ENCODE data around the gene SEMA6D.

Gene SEMA6D, protein sequence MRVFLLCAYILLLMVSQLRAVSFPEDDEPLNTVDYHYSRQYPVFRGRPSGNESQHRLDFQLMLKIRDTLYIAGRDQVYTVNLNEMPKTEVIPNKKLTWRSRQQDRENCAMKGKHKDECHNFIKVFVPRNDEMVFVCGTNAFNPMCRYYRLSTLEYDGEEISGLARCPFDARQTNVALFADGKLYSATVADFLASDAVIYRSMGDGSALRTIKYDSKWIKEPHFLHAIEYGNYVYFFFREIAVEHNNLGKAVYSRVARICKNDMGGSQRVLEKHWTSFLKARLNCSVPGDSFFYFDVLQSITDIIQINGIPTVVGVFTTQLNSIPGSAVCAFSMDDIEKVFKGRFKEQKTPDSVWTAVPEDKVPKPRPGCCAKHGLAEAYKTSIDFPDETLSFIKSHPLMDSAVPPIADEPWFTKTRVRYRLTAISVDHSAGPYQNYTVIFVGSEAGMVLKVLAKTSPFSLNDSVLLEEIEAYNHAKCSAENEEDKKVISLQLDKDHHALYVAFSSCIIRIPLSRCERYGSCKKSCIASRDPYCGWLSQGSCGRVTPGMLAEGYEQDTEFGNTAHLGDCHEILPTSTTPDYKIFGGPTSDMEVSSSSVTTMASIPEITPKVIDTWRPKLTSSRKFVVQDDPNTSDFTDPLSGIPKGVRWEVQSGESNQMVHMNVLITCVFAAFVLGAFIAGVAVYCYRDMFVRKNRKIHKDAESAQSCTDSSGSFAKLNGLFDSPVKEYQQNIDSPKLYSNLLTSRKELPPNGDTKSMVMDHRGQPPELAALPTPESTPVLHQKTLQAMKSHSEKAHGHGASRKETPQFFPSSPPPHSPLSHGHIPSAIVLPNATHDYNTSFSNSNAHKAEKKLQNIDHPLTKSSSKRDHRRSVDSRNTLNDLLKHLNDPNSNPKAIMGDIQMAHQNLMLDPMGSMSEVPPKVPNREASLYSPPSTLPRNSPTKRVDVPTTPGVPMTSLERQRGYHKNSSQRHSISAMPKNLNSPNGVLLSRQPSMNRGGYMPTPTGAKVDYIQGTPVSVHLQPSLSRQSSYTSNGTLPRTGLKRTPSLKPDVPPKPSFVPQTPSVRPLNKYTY

GRCh38 chr15:47717036-47717612 is at the start of gene SEMA6D:
TSS of gene SEMA6D (plus strand) at chr15:47717505. CDS start at chr15:47759799, 42,294 bp downstream.
- DNase-seq = no peak

DNA sequence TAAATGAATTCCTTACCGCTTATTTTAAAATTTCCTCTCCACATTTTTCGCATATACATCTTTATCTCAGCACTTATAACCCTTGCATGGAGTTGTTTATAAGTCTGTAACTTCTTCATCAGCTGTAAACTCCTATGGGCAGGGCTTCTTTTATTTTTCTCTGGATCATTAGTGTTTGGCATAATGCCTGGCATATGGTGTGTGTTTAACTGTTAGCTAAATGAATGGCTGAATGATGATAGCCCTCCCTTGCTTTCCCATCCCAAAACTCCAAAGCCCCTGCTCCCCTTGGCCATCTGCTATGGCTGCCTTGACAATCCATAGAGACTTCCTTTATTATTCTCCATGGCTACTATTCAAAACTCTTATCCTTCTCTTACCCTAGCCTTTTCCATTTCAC is 48.1 kb upstream of the SEMA6D start:
- DNase-seq = no peak

DNA sequence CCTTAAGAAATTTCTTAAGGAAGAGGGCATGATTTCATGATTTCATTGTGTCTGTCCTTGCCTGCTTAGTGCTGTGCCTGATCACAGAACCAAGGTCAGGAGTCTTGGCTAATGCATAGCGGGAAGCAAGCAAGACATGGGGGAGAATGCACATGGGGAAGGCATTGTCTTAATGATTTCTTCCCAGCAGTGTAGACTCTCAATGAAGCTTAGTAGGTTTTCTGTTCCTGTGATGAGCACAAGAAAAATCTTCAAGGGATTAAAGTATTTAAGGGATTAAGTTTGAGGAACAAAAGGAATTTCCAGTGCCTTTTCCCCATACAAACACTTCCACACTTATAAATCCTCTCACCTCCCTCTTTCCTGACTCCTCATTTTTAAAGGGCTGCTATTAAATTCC is 46.9 kb upstream of the SEMA6D start:
- DNase-seq = no peak

- no peak for DNase-seq
Measured at GRCh38 chr15:47673232-47673761, 44.0 kb upstream of the SEMA6D start.

DNA sequence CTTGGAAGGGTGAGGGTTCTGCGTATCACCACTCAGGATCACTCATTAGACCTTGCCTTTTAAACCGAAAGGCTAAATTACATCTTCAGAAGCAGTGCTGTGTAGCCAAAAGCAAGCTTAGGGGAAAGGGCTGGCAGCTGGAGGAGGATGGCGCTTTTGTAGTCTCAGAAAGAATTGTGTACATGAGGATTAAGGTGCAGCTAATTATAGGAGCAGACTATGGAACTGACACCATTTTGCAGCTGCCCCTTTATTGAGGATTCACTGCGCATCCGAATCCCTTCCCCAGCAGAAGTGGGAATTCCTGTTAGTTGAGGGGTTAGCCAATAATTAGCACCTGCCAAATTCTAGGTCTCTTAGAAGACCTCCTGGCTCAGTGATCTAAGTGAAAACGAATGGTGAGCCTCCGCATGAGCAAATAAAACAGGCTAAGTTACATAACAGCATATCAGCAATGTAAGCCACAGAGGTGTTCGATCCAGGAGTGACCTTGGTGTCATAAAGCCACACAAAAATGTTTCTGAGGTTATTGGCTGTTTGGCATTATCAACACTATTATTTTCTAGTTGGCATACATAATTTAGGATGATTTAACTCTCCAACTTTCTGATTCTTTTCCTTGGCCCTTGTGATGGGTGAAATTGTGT is 42.6 kb upstream of the SEMA6D start:
- no peak for DNase-seq

DNA sequence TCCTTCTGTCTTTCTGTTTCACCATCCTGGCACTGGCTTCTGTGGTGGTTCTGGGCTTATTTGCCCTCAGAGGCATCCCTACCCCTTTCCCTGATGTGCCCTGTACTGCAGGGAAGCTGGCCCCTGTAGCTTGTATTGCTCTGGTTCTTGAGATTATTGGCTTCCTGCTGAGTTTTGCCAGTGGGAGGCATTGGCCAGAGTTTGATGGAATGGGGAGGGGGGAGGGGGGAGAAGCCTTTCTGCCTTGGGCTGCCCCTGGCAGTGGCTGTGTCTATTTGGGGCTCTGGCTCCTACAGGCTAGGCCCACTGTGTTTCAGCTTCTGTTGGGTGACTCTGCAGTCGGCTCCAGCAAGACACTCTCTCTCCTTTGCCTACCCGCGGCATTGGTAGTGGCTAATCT is 41.6 kb upstream of the SEMA6D start:
- no peak for DNase-seq

- DNase-seq = no peak
Measured at GRCh38 chr15:47678040-47678439, 39.3 kb upstream of the SEMA6D start.

- no peak for DNase-seq
Measured at GRCh38 chr15:47682661-47683060, 34.6 kb upstream of the SEMA6D start.

GRCh38 chr15:47685141-47685870 is 32.0 kb upstream of the SEMA6D start:
- DNase-seq = no peak

GRCh38 chr15:47688573-47689086 is 28.7 kb upstream of the SEMA6D start:
- no peak for DNase-seq

GRCh38 chr15:47689660-47690059 is 27.6 kb upstream of the SEMA6D start:
- DNase-seq = no peak

DNA sequence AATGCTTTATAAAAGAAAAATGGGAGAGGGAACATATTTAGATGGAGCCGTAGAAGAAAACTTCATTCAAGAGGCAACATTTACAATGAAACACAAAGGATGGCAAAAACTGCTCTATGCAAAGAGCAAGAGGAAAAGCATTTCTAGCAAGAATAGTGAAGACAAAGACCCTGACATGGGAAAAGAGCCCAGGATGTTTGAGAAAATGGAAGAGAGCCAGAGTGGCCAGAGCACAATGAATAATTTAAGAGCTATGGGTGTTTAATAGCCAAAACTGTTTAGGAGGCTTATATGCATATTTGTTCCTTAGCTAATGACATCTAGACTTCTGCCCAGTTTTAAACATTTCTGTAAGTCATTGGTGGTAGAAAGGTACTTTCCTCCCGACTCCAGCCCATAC is 25.4 kb upstream of the SEMA6D start:
- no peak for DNase-seq

DNA sequence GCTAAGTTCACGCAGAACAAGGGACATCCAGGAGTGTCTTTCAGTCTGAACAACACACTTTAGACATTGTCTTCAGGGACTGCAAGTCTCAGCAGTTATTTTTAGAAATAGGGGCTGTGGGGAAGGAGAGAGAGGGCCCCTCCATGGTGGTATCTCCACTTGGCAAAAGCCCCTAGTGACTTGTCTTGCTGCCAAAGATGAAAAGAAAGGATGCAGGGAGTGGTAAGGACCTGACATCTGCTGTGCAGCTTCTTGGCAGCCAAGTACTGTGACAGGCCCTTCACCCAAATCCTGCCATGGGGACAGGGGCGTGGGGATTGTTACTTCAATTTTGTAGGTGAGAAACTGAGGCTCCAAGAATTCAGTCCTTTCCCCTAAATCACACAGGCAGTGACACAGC is 21.0 kb upstream of the SEMA6D start:
- no peak for DNase-seq

DNA sequence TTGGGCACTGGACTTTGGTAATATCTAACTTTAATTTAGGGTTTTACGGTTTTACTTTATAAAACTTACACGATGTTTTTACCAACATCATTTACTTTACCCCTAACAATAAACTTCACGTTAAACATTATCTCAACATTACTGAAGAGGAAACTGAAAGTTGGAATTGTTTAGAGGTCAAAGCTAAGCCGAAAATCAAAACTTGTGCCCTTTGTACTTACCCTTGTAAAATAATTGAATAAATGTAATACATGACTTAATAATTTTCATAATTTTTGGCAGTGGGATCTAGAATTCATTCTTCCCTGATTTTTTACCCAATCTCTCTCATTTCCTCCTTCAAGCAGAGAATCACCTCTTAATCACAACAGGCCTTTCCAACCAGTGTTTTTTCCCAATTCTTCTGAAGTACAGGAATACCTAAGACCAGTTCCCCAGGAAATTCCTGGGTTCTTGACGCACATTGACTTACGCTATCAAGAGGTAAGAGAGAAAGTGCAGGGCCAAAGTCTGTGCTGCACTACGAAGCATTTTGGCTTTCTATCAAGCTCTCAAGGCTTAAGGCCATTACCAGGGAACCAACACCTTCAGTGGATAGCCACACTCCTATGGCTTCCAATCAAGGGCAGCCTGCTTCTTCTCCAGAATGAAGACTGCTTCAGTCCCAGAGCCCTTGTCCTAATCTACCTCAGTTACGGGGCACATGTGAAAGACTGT is 11.9 kb upstream of the SEMA6D start:
- DNase-seq = no peak

- DNase-seq = no peak
Measured at GRCh38 chr15:47707391-47707790, 9.9 kb upstream of the SEMA6D start.

DNA sequence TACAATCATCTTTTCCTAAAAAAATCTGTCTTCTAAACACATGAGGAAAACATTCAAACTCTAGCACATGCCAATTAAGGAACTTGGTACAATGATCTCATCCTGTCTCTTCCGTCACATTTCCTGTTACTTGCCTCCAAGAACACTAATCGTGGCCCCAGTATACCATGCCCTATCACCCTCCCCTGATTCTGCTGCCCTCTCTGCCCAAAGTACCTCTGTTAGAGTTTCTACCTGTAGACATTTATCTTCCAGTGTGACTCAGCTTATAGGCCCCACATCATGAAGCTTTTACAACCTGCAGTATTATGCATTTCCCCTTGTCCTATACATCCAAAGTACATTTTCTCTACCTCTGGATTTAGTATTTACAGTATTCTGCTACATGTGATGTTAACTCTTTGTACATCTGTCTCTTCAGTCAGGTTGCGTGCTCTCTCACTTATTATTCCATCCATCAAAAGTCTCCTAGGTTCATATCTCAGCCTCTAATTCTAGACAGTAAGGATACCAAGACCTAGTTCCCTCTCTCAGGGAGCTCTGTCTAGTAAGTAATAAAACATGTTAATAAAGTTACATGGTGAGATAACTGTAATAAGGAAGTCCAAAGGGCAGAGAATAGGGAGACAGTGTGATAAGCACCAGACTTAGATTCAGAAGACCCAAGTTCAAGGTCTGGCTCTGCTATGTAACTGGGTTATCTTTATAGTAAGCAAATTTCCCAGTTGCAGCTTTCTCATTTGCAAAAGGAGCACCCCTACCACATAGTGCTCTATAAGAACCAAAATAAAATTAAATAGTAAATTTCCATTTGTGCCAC is 8.9 kb upstream of the SEMA6D start:
- DNase-seq = no peak

GRCh38 chr15:47711655-47712054 is 5.7 kb upstream of the SEMA6D start:
- DNase-seq = no peak

DNA sequence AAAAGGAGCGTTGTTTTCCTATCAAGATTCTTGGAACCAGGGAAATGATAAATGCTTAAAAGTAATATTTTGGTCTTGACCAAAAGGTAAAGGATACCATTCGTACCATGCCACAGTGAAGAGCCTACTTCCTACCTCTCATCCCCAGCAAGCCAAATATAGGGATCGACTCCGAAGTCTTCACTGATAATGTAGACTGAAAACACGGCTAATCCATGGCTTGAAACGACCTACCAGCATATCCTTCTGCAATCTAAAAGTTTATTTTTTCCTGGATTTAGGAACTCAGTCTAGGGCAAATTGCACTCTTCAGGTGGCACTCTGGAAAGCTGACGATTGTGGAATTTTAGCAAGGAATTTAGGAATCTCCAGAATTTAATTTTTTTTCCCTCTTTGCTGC is 1.9 kb upstream of the SEMA6D start:
- DNase-seq = no peak

GRCh38 chr15:47715856-47716445 is 1.4 kb upstream of the SEMA6D start:
- no peak for DNase-seq

- no peak for DNase-seq
Measured at GRCh38 chr15:47716516-47716915, 789 bp upstream of the SEMA6D start.

Data from activated CD4-positive, alpha-beta T cell treated with anti-CD3 and anti-CD28 coated beads for 4 hours (primary cell).